ENCODE measurements around the gene USP12. TPM values are rescaled to one million over a fixed set of nuclear protein-coding genes. Genes with fewer than 3 reads are reported as not detected.

USP12 gene
- total RNA-seq, 1 experiment from 2014 or later = 20.6 TPM

- POLR2A ChIA-PET = no interaction called here
- DNase-seq (ENCODE audit: unreplicated experiment) = no peak
- H3K9me3 Mint-ChIP-seq (ENCODE audit: unreplicated experiment) = no peaks in the 10 kb centered on the region
- no peaks in the 10 kb centered on the region for H3K27me3 Mint-ChIP-seq (ENCODE audit: insufficient read depth, unreplicated experiment)
- no peaks in the 10 kb centered on the region for H3K36me3 Mint-ChIP-seq (ENCODE audit: insufficient read depth, unreplicated experiment)
- TF ChIP-seq CTCF (IDR thresholded peaks at IDR 0.05; ENCODE audit: unreplicated experiment) = no peak
- BruUV-seq (replicated peaks) = no TSS peak
- intact Hi-C loops (cut with micrococcal nuclease) = loop anchor here (10.0 kb wide), 1 partner anchor 152 kb away; no protein-coding TSS in a partner anchor
- CTCF ChIA-PET = interaction anchor here (0.7 to 2.3 kb wide), 3 partner anchors 18 to 434 kb away, joined by 3 to 10 read pairs (median 3); no protein-coding TSS in a partner anchor
- H3K4me3 Mint-ChIP-seq (ENCODE audit: unreplicated experiment) = no peak overlapping the region
- H3K4me1 Mint-ChIP-seq (ENCODE audit: insufficient read depth, unreplicated experiment) = no peaks in the 10 kb centered on the region
- H3K27ac Mint-ChIP-seq (ENCODE audit: low read depth, unreplicated experiment) = no peak overlapping the region
Observed at GRCh38 chr13:27203186-27203585, 31.6 kb upstream of the USP12 start.

GRCh38 chr13:27201661-27202060 is 30.1 kb upstream of the USP12 start:
- intact Hi-C loops (cut with micrococcal nuclease) = loop anchor here (10.0 kb wide), 1 partner anchor 153 kb away; no protein-coding TSS in a partner anchor
- no peaks in the 10 kb centered on the region for H3K36me3 Mint-ChIP-seq (ENCODE audit: insufficient read depth, unreplicated experiment)
- no peaks in the 10 kb centered on the region for H3K4me1 Mint-ChIP-seq (ENCODE audit: insufficient read depth, unreplicated experiment)
- no TSS peak for BruUV-seq (replicated peaks)
- no peak for DNase-seq (ENCODE audit: unreplicated experiment)
- no peak overlapping the region for H3K27ac Mint-ChIP-seq (ENCODE audit: low read depth, unreplicated experiment)
- no peaks in the 10 kb centered on the region for H3K27me3 Mint-ChIP-seq (ENCODE audit: insufficient read depth, unreplicated experiment)
- TF ChIP-seq CTCF (IDR thresholded peaks at IDR 0.05; ENCODE audit: unreplicated experiment) = no peak
- H3K9me3 Mint-ChIP-seq (ENCODE audit: unreplicated experiment) = no peaks in the 10 kb centered on the region
- H3K4me3 Mint-ChIP-seq (ENCODE audit: unreplicated experiment) = no peak overlapping the region
- ChIA-PET CTCF (no interaction called here), POLR2A (no interaction called here)

GRCh38 chr13:27200413-27201070 is 28.9 kb upstream of the USP12 start:
- H3K4me3 Mint-ChIP-seq (ENCODE audit: unreplicated experiment) = no peak overlapping the region
- intact Hi-C loops (cut with micrococcal nuclease) = loop anchor here (10.0 kb wide), 1 partner anchor 154 kb away; no protein-coding TSS in a partner anchor
- no peaks in the 10 kb centered on the region for H3K36me3 Mint-ChIP-seq (ENCODE audit: insufficient read depth, unreplicated experiment)
- ChIA-PET POLR2A (interaction anchor here (1.0 to 1.2 kb wide), 2 partner anchors 28 to 50 kb away, joined by 3 read pairs; no protein-coding TSS in a partner anchor), CTCF (interaction anchor here (0.6 to 1.1 kb wide), 5 partner anchors 17 to 215 kb away, joined by 3 to 4 read pairs (median 3); no protein-coding TSS in a partner anchor)
- DNase-seq (ENCODE audit: unreplicated experiment) = no peak
- H3K27ac Mint-ChIP-seq (ENCODE audit: low read depth, unreplicated experiment) = no peak overlapping the region
- BruUV-seq (replicated peaks) = no TSS peak
- H3K27me3 Mint-ChIP-seq (ENCODE audit: insufficient read depth, unreplicated experiment) = no peaks in the 10 kb centered on the region
- no peak for TF ChIP-seq CTCF (IDR thresholded peaks at IDR 0.05; ENCODE audit: unreplicated experiment)
- no peaks in the 10 kb centered on the region for H3K9me3 Mint-ChIP-seq (ENCODE audit: unreplicated experiment)
- H3K4me1 Mint-ChIP-seq (ENCODE audit: insufficient read depth, unreplicated experiment) = peaks cover under 1% of the 10 kb centered on the region

- no TSS peak for BruUV-seq (replicated peaks)
- no peak for TF ChIP-seq CTCF (IDR thresholded peaks at IDR 0.05; ENCODE audit: unreplicated experiment)
- CTCF ChIA-PET = interaction anchor here (0.5 to 1.1 kb wide), 6 partner anchors 38 to 1620 kb away, joined by 3 to 4 read pairs (median 3); no protein-coding TSS in a partner anchor
- no peak for DNase-seq (ENCODE audit: unreplicated experiment)
- POLR2A ChIA-PET = interaction anchor here (0.7 to 1.2 kb wide), 2 partner anchors 27 to 126 kb away, joined by 3 to 4 read pairs; no protein-coding TSS in a partner anchor
- H3K4me3 Mint-ChIP-seq (ENCODE audit: unreplicated experiment) = no peak overlapping the region
- peaks cover 9% of the 10 kb centered on the region for H3K4me1 Mint-ChIP-seq (ENCODE audit: insufficient read depth, unreplicated experiment)
- no peaks in the 10 kb centered on the region for H3K27me3 Mint-ChIP-seq (ENCODE audit: insufficient read depth, unreplicated experiment)
- no peak overlapping the region for H3K27ac Mint-ChIP-seq (ENCODE audit: low read depth, unreplicated experiment)
- H3K36me3 Mint-ChIP-seq (ENCODE audit: insufficient read depth, unreplicated experiment) = no peaks in the 10 kb centered on the region
- H3K9me3 Mint-ChIP-seq (ENCODE audit: unreplicated experiment) = no peaks in the 10 kb centered on the region
- intact Hi-C loops (cut with micrococcal nuclease) = loop anchor here (10.0 kb wide), 1 partner anchor 155 kb away; no protein-coding TSS in a partner anchor
Observed at GRCh38 chr13:27199696-27200095, 28.1 kb upstream of the USP12 start.
